Measurements from ENCODE around the gene CCNK.

GRCh38 chr14:99476864-99477263 lies 4.3 kb upstream of the CCNK start:
- TF ChIP-seq EZH2 (IDR thresholded peaks at IDR 0.05; ENCODE audit: insufficient read depth, poor library complexity, severe bottlenecking) (no peak), EZH2phosphoT487 (IDR thresholded peaks at IDR 0.05; ENCODE audit: insufficient read depth, low read depth) (no peak)
